ENCODE measurements around the gene SMARCA1. TPM values are rescaled to one million over a fixed set of nuclear protein-coding genes. Genes with fewer than 3 reads are reported as not detected.

SMARCA1 gene
- total RNA-seq, 1 donor from 2014 or later = 29.8 TPM

- no peak for ATAC-seq
- no peak for DNase-seq
- intact Hi-C loops (cut with micrococcal nuclease) = no loop called here
These were observed 11.7 kb upstream of the SMARCA1 start for GRCh38 chrX:129534816-129535578.

- DNase-seq (no peak), ATAC-seq (no peak)
- intact Hi-C loops (cut with micrococcal nuclease) = no loop called here
These were observed 7.8 kb upstream of the SMARCA1 start for GRCh38 chrX:129531132-129531531.

- intact Hi-C loops (cut with micrococcal nuclease) = no loop called here
- ATAC-seq (no peak), DNase-seq (no peak)
These were observed 7.1 kb upstream of the SMARCA1 start for GRCh38 chrX:129530410-129530809.

- ATAC-seq (no peak), DNase-seq (no peak)
- intact Hi-C loops (cut with micrococcal nuclease) = no loop called here
These were observed 6.5 kb upstream of the SMARCA1 start for GRCh38 chrX:129529685-129530281.

- DNase-seq (no peak), ATAC-seq (no peak)
- intact Hi-C loops (cut with micrococcal nuclease) = no loop called here
These were observed 2.6 kb upstream of the SMARCA1 start for GRCh38 chrX:129525896-129526295.

GRCh38 chrX:129525162-129525561, 1.9 kb upstream of the SMARCA1 start:
- intact Hi-C loops (cut with micrococcal nuclease) = no loop called here
- DNase-seq (no peak), ATAC-seq (no peak)

- no peak for ATAC-seq
- DNase-seq = no peak
- intact Hi-C loops (cut with micrococcal nuclease) = no loop called here
These were observed 1.1 kb upstream of the SMARCA1 start for GRCh38 chrX:129524250-129524850.

GRCh38 chrX:129522184-129523078, 859 bp downstream of the SMARCA1 start:
- peak; percentile 90 for ATAC-seq
- intact Hi-C loops (cut with micrococcal nuclease) = no loop called here
- DNase-seq = peak; percentile 62

- no peak for ATAC-seq
- no peak for DNase-seq
- intact Hi-C loops (cut with micrococcal nuclease) = no loop called here
These were observed 3.1 kb downstream of the SMARCA1 start for GRCh38 chrX:129520151-129520550.

GRCh38 chrX:129516402-129516801, 6.9 kb downstream of the SMARCA1 start:
- ATAC-seq = no peak
- intact Hi-C loops (cut with micrococcal nuclease) = no loop called here
- DNase-seq = no peak

GRCh38 chrX:129512409-129512808, 10.9 kb downstream of the SMARCA1 start:
- DNase-seq (no peak), ATAC-seq (no peak)
- intact Hi-C loops (cut with micrococcal nuclease) = no loop called here

- DNase-seq = no peak
- no peak for ATAC-seq
- intact Hi-C loops (cut with micrococcal nuclease) = no loop called here
These were observed 11.6 kb downstream of the SMARCA1 start for GRCh38 chrX:129511689-129512088.

- intact Hi-C loops (cut with micrococcal nuclease) = no loop called here
- DNase-seq (no peak), ATAC-seq (no peak)
These were observed 13.0 kb downstream of the SMARCA1 start for GRCh38 chrX:129510331-129510730.

- intact Hi-C loops (cut with micrococcal nuclease) = no loop called here
- no peak for DNase-seq
- ATAC-seq = no peak
These were observed 26.0 kb downstream of the SMARCA1 start for GRCh38 chrX:129497146-129497843.

GRCh38 chrX:129496625-129497024, 26.7 kb downstream of the SMARCA1 start:
- no peak for ATAC-seq
- DNase-seq = no peak
- intact Hi-C loops (cut with micrococcal nuclease) = no loop called here

- intact Hi-C loops (cut with micrococcal nuclease) = no loop called here
- ATAC-seq = no peak
- no peak for DNase-seq
These were observed 27.4 kb downstream of the SMARCA1 start for GRCh38 chrX:129495900-129496299.

- intact Hi-C loops (cut with micrococcal nuclease) = no loop called here
- DNase-seq (no peak), ATAC-seq (no peak)
These were observed 28.4 kb downstream of the SMARCA1 start for GRCh38 chrX:129494887-129495286.

- intact Hi-C loops (cut with micrococcal nuclease) = no loop called here
- no peak for ATAC-seq
- no peak for DNase-seq
These were observed 29.6 kb downstream of the SMARCA1 start for GRCh38 chrX:129493643-129494042.

GRCh38 chrX:129490330-129490729, 33.0 kb downstream of the SMARCA1 start:
- ATAC-seq = no peak
- intact Hi-C loops (cut with micrococcal nuclease) = no loop called here
- no peak for DNase-seq

All from left ventricle myocardium superior (tissue), 1 donor.